Cerebellar nuclear complex (tissue), 1 donor: ENCODE results near the gene DGUOK.

Source experiments
- DNase-seq, 2 experiments: peaks; one replicate each; lab custom pipeline; 2025; lab: John Stamatoyannopoulos, UW

DGUOK gene

DNA sequence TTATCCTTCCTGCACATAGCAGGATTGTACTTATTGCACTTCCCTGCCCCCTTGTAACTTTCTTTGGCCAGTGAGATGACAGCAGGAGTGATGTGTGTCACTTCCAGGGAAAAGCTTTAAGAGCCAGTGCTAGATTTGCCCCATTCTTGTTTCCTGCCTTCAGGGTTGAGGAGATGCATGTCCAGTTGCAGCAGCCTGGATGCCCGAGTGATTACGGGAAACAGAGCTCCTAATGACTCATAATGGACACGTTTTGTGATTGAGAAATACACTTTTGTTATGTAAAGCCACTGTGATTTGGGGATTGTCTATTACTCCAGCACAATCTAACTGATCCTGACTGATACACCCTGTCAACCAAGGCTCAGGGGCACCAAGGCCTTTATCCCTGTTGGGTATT, 53.0 kb downstream of the DGUOK start:
- DNase-seq, result no peak

DNA sequence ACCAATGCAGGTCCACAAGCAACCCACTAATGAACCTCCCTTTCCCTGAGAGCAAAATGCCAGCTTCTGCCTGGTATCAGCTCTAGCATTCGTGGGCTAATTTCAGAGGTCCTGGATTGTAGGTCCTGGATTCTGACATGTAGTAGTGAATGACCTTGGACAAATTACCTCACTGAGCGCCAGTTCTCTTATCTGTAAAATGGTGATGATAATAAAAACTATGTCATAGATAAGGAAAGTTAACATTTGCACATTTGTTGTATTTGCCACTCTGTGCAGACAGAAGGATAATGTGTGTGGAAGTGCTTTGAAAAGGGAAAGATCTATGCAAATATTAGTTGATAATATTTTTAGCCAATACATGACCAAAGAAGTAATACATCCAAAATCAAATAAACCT, 53.9 kb downstream of the DGUOK start:
- DNase-seq, result no peak

DNA sequence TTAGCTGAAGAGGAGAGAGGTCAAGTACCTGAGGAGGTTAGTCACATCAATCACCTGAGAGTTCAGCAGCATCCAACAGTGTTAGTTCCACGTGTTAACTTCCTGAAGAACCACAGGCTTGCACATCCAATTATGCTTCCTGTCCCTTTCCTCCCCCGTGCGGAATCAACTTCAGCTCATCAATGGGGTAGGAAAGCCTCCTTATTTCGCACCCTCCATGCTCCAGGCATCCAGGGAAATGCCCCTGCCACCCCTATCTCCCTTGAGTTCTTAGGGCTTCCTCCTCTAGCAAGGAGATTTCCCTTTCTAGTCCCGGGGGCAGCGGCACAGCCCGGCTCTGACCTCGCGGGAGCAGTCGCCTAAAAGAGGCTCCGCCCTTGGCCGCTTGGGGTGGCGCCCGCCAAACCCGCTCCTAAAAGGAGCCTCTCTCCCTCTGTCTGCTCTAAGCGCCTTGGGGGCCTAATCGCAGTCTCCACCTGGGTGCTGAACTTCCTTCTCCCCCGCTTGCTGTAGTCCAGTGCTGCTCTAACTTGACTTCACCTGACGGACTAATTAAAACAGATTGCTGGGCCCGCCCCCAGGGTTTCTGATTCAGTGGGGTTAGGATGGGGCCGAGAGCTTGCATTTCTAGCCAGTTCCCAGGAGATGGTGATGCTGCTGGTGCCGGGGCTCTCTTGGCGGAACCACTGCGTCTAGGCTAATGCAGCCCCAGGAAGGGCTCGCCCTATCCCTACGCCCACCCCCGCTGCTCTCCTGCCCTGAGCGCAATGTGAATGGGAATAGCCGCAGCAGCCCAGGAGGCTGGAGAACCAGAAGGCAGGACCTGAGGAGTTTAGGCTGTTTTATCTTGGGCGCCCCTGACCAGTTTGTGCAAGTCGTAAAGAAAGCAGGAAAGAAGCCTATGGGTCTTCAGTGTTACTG, 54.7 kb downstream of the DGUOK start:
- no peak for DNase-seq

DNA sequence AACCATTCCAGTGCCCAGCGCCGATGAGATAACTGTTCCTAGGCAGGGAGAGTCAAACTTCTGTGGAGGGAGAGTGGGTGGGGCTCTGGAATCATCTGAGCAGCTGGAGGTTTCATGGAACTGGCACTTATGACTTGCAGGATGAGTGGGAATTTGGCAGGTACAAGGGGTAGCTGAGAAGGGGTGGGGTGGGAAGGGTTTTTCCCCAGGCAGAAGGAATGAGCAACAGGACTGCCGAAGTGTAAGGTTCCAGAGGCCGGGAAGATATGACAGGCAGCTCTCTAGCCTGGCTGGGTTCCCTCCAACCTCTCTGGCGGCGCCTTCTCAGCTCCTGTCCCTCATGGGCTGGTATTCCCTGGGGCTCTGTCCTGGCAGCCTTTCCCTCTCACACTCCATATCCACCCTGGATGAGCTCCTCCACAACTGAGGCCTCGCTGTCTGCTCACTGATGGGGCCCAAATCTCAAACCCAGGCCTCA, 55.5 kb downstream of the DGUOK start:
- no peak for DNase-seq

DNA sequence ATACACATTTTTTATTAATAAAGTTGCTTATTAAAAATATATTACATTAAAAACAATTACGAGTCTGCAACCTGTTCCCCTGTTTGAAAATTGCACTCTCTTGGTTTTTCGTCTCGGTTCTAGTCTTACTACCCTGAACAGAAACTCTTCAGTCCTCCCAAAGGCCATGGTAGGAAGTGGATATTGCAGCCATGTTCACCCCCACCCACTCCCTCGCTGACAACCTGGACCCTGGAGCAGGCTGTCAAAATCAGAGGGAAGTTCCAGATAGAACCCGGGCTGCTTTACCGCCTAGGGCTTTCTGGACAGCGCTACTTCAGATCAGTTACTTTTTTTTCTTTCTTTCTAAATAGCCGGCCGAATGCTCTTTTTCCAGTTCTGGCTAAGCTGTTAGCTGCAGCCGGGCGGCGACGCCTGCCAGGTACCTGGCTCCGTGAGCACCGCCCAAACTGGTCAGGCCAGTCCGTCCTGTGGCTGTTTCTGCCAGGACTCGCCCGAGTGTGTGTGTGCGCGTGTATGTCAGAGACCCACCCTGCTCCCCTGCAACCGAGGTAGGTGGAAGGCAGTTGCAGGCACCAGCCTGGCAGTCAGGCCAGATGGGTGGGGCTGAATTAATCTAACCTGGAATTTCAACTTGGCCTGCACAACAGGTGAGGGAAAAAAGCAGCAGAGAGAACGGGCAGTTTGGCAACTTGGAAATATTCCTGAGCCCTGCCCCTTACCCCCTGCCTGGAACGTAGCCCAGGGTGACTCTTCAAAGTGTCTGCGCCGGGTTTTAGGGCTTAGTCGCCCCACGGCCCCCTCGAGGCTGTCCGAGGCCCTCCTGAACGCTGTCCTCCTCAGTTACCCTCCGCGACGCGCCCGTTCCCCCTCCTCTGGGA, 56.9 kb downstream of the DGUOK start:
- peak in 1 of 2 experiments; percentile 13 for DNase-seq

GRCh38 chr2:73984203-73984921, 57.7 kb downstream of the DGUOK start, which contains the start of gene TET3:
TET3 (plus strand) TSS chr2:73984910; CDS start chr2:73986404, 1,494 bp downstream.
- no peak for DNase-seq

DNA sequence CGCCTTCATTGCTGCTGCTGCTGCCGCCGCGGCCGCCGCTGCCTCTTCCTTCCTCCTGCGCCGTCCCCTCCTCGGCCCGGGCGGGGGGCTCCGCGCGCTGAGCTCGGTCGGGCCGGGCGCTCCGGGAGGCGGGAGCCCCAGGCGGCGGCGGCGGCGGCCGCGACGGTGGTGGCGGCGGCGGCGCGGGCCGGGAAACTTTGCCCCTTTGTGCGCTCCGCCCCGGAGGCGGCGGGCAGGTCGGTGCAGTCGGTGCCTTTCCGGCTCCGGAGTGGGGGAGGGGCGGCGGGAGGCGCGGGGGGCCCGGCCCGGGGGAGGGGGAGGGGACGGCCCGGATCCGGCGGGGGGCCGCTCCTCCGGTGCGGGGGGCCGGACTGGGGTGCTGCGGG, 58.2 kb downstream of the DGUOK start:
- DNase-seq, result no peak

DNA sequence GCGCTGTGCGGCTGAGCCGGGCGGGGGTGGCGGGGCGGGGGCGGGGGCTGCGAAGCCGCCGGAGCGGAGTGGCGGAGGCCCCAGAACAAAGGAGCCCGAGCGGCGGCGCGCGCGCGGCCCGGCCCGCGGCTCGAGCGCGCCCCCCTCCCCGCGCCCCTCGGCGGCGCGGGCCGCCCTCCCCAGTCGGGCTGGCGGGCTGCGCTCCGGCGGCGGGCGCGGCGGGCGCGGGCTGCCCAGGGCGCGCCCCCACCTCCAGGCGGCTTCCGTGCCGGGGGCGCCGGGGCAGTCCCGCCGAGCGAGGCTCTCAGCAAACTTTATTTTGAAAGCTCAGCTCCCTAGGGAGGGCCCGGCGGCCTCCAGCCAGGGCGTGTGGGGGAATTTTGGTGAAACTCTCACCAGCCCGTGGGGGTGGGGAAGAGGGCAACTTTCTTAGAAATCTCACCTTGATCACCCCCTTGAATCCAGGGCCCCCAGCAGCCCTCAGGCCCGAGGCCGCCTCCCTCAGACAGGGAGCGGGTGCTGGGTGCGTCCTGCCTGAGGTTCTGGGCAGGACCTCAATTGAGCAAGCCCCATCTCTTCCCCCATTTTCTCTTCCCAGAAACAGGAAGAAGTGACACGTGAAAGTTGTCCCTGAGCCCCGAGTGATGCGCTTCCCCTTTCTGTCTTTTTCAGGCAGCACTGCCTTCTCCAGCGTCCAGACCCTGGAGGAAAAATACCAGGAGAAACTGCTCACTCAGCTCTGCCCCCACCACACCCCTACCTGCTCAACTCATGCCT, 58.8 kb downstream of the DGUOK start:
- no peak for DNase-seq

- DNase-seq, result no peak
Observed at GRCh38 chr2:73986085-73986681, 59.5 kb downstream of the DGUOK start.

DNA sequence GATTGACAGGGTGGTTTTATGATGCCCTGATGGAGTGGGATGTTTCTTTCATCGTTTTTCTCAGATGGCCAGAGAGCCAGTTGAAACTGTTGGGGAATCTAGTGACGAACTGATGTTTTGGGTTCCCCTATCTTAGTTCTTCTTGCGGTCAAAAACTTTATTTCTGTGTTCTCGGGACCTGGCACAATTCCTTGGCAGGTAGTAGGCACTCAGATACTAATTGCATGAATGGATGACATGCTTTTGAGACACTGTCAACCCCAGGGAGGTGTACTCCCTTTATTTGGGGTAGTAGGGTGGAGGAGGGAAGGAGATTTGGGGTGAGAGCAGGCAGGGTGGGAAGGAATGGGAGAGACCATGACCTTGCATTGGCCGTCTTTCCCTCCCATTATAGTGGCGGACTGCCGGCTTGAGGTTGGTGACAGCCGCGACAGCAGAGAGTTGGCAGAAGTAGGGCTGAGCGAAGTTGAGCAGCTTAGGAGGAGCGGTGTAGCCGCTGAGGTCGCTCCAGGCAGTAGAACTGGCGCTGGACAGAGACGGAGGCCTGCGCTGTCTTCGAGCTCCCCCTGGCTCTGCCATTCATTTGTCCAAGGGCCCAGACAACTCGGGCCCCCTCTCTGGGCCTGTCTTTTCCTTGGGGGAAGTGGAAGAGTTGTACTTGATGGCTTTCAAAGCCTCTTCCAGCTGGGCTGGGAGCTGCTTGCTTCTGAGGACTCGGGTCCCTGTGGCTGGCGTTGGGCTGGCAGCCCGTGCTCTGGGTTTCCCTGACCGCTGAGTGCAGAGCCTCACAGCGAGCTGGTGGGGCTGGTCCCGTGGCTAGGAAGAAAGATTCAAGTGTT, 60.6 kb downstream of the DGUOK start:
- DNase-seq, result no peak

GRCh38 chr2:73987948-73988700, 61.4 kb downstream of the DGUOK start:
- no peak for DNase-seq

DNA sequence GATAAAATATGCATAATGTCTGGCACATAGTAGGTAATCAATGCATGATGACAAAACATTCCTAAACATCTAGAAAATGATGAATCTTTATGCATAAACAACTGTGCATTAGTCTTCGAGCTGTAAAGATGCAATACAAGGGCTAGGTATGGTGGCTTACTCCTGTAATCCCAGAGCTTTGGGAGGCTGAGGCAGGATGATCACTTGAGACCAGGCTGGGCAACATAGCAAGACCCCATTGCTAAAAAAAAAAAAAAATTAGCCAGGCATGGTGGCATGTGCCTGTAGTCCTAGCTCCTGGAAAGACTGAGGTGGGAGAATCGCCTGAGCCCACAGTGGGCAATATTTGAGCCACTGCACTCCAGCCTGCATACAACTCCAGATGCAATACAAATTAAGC, 63.3 kb downstream of the DGUOK start:
- DNase-seq, result no peak

DNA sequence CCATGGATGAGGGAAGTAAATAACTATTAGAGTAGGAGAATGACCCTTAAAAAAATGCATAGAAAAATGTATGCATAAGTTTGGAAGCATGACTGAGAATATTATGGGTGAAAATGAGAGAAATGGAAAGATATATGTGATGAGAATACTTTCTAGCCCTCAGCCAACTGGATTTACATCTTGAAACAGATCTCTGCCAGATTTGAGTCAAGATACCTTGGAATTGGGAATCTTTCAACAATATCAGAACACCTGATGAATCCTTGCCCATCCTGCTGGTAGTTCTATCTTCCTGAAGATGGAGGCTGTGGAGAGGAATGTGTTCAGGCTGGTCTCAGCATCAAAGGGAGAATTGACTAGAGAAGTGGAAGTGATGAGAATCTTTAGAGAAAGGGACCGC, 63.9 kb downstream of the DGUOK start:
- DNase-seq, result no peak

DNA sequence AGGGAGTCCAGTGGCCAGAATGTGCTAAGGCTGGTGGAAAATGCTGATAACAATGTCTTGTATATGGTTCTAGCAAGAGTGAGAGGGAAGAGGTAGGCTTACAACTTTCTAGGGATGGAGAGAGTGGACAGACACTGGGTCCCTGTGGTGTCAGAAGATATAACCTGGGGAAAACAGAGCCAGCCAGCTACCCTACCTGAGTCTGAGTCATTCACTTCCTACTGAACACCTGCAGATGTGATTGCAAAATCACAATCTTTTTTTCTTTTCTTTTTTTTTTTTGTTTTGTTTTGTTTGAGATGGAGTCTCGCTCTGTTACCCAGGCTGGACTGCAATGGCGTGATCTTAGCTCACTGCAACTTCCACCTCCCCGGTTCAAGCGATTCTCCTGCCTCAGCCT, 65.4 kb downstream of the DGUOK start:
- DNase-seq, result no peak

DNA sequence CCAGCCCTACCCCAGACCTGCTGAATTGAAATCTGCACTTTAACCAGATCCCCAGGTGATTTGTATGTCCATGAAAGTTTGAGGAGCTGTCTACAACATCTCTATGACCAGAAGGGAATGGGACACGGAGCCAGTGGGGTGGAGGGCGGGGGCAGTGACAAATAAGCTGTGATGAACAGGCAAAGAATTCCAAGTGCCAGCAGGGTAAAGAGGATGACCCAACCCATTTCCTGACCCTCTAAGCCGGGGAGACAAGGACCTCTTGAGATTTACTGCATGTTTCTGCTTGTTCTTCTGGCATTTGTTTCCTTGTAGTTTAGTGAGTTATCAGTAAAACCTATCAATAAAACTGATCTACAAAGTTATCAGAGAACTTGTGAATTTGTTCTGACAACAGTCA, 66.7 kb downstream of the DGUOK start:
- DNase-seq, result no peak

- no peak for DNase-seq
Observed at GRCh38 chr2:73993778-73994177, 67.1 kb downstream of the DGUOK start.

GRCh38 chr2:73994178-73994831, 67.6 kb downstream of the DGUOK start:
- no peak for DNase-seq

- DNase-seq, result no peak
Observed at GRCh38 chr2:73995810-73996209, 69.1 kb downstream of the DGUOK start.

DNA sequence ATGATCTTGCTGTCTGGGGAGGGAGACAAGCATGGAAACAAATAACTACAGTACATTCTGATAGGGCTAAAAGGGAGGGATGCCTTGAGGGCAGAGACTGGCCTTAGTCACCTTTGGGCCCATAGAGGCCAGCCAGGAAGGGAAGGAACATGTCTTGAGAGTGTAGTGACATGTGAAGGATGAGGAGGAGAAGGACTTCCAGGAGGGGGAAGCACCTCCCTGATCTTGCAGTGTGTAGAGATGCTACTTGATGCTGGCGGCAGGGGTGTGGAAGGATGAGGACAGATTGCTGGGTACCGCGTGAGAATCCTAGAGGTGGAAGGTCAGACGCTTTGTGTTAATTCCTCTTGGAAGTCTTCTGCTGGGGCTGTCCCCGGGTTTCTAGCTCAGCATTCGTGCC, 71.1 kb downstream of the DGUOK start:
- no peak for DNase-seq
